ENCODE data around the gene BLOC1S6.
"Not testable (repeated sequence)": the region's sequence is repeated elsewhere in the genome, so short reads cannot be mapped to it uniquely, and the experiment has no call there.

The BLOC1S6 gene

DNA sequence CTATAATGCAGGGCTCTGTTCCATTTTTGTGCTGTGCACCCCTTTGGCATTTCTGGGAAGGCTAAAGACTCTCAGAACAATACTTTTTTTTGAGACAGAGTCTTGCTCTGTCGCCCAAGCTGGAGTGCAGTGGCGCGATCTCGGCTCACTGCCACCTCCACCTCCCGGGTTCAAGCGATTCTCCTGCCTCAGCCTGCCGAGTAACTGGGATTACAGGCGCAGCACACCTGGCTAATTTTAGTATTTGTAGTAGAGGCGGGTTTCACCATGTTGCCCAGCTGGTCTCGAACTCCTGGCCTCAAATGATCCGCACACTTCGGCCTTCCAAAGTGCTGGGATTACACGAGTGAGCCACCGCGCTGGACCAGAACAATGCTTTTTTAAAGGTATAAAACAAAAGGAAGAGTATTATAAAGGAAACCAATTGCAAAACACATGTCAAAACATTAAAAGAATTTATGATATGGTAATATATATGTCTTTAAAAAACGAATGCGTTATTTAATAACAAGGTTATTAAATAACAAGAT lies 48.6 kb downstream of the BLOC1S6 start:
- DNase-seq (ENCODE audit: extremely low spot score, insufficient read length, low read depth) (no peak), FAIRE-seq (no peak)

DNA sequence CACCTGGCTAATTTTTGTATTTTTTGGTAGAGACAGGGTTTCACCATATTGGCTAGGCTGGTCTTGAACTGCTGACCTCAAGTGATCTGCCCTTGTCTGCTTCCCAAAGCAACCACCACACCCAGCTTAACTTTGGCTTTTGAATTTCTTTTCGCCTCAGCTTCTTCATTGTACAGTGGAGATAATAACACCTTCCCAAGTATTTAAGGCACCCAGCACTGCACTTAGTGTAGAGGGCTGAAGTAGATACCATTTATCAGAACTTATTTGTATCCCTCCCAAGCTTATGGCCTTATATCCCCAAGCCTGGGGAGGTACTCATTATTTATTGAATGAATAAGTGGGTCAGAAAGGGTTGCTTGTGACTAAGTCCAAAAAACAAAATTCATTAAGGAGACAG lies 50.0 kb downstream of the BLOC1S6 start:
- DNase-seq (ENCODE audit: extremely low spot score, insufficient read length, low read depth) (no peak), FAIRE-seq (no peak)

DNA sequence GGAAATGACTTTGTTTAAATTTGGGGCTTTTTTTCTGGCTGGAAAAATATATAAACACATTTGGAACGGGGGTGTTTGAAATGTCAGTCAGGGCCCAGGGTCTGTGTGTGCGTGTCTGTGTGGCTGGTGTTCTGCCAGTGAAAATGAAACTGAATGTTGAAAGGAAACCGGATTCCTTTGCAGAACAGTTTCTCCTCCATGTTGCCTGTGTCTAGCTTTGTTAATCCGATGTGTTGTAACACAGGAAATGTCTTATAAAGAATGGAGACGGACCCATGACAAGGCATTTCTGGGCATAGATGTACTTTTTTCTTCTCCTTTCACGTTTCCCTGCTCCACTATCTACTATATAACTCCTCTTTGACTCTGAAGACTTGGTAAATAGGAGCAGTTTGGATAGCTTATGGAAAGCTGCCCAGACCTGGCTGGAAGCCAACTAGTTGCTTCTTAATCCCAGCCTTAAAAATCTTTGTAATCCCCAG lies 50.4 kb downstream of the BLOC1S6 start:
- FAIRE-seq, result peak; percentile 93
- DNase-seq (ENCODE audit: extremely low spot score, insufficient read length, low read depth), result peak; percentile 67

- DNase-seq (ENCODE audit: extremely low spot score, insufficient read length, low read depth), result no peak
- FAIRE-seq, result no peak
Observed at GRCh38 chr15:45640616-45641015, 53.4 kb downstream of the BLOC1S6 start.

GRCh38 chr15:45641374-45641781 lies 54.2 kb downstream of the BLOC1S6 start:
- DNase-seq (ENCODE audit: extremely low spot score, insufficient read length, low read depth) (no peak), FAIRE-seq (no peak)

GRCh38 chr15:45641999-45642932 lies 55.1 kb downstream of the BLOC1S6 start:
- DNase-seq (ENCODE audit: extremely low spot score, insufficient read length, low read depth) (no peak), FAIRE-seq (no peak)

DNA sequence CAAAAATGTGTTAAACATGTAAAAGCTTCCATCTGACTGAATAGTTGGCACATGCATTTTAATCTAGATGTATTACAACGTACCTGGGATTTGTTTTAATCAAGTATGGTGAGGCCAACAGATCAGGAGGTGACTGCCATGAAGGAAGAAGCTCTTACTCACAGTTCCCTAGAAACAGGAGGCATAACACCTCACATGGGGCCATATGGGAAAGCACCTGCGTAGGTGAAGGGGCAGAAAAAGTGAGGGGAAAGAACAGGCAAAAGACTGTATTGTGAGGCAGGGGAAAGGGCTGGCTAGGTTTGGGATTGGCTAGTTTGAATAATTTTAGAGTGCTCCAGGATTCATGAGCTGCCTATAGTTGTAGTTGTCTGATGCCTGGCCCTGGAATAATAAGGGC lies 57.3 kb downstream of the BLOC1S6 start:
- DNase-seq (ENCODE audit: extremely low spot score, insufficient read length, low read depth), result no peak
- no peak for FAIRE-seq

DNA sequence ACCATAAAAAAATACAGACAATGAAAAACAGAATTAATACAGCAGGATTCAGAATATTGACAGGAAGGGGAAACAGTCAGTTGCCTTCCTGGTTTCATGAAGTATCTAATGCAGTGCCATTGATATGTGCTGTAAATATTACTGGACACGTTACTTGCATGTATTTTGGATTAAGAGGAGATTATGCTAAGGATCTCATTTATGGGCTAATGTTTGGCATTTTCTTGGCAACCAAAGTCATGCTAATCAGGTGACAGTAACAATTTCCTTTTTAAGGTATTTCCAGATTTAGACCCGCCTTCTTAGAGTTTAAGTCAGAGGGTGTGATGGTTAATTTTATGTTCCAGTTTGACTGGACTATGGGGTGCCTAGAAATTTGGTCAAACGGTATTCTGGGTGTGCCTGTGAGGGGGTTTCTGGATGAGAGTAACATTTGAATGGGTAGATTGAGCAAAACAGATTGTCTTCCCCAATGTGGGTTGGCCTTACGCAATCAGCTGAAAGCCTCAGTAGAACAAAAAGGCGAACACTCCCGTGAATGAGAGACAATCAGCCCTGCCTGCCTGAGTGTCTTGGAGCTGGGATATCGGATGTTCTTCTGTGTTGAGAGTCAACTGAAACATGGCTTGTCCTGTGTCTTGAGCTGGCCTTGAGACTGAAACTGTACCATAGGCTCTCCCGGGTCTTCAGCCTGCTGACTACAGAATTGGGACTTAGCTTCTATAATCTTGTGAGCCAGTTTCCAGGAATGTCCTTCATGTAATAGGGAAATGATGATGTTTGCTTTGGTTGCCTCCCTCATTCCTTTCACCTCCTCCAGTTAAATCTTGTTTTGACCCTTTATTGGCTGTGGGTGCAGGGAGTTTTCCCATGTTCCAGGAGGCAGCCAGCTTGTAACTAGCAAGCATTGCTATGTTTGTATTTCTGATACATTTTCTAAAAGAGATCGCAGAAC lies 58.1 kb downstream of the BLOC1S6 start:
- no peak for FAIRE-seq
- DNase-seq (ENCODE audit: extremely low spot score, insufficient read length, low read depth), result no peak

- no peak for FAIRE-seq
- no peak for DNase-seq (ENCODE audit: extremely low spot score, insufficient read length, low read depth)
Observed at GRCh38 chr15:45646220-45646619, 59.0 kb downstream of the BLOC1S6 start.

DNA sequence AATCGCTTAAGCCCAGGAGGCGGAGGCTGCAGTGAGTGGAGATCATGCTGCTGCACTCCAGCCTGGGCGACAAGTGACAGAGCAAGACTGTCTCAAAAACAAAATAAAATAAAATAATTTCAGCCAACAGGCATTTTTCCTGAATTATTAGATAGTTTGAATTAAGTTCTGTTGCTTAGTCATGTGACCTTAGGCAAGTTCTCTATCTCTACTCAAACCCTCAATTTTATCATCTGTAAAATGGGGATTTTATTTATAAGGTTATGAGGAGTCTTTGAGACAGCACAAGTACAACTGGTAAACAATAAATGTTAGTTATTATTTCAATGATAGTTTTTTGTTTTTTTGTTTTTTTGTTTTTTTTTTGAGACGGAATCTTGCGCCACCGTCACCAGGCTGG lies 60.6 kb downstream of the BLOC1S6 start:
- FAIRE-seq, result no peak
- no peak for DNase-seq (ENCODE audit: extremely low spot score, insufficient read length, low read depth)

- FAIRE-seq (peak; percentile 53), DNase-seq (ENCODE audit: extremely low spot score, insufficient read length, low read depth) (no peak)
Observed at GRCh38 chr15:45648521-45649200, 61.5 kb downstream of the BLOC1S6 start.

DNA sequence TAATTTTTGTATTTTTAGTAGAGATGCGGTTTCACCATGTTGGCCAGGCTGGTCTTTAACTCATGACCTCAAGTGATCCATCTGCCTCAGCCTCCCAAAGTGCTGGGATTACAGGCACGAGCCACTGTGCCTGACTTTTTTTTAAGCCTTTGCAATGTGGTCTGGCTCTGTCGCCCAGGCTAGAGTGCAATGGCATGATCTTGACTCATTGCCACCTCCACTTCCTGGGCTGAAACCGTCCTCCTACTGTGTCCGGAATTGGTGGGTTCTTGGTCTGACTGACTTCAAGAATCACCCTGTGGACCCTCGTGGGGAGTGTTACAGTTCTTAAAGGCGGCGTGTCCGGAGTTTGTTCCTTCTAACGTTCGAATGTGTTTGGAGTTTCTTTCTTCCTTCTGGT lies 62.8 kb downstream of the BLOC1S6 start:
- FAIRE-seq; DNase-seq (ENCODE audit: extremely low spot score, insufficient read length, low read depth): not testable (repeated sequence)

DNA sequence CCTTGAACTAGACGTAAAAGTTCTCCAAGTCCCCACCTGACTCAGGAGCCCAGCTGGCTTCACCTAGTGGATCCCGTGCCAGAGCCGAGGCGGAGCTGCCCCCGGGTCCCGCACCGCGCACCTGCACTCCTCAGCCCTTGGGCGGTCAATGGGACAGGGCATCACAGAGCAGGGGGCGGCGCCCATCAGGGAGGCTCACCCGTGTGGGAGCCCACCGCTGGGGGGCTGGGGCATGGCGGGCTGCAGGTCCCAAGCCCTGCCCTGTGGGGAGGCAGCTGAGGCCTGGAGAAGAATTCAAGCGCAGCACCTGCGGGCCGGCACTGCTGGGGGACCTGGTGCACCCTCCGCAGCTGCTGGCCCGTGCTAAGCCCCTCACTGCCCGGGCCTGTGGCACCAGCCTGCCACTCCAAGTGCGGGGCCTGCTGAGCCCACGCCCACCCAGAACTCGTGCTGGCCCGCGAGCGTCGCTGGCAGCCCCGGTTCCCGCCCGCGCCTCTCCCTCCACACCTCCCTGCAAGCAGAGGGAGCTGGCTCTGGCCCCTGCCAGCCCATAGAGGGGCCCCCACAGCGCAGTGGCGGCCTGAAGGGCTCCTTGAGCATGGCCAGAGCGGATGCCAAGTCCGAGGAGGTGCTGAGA lies 63.8 kb downstream of the BLOC1S6 start:
- FAIRE-seq (no peak), DNase-seq (ENCODE audit: extremely low spot score, insufficient read length, low read depth) (no peak)

DNA sequence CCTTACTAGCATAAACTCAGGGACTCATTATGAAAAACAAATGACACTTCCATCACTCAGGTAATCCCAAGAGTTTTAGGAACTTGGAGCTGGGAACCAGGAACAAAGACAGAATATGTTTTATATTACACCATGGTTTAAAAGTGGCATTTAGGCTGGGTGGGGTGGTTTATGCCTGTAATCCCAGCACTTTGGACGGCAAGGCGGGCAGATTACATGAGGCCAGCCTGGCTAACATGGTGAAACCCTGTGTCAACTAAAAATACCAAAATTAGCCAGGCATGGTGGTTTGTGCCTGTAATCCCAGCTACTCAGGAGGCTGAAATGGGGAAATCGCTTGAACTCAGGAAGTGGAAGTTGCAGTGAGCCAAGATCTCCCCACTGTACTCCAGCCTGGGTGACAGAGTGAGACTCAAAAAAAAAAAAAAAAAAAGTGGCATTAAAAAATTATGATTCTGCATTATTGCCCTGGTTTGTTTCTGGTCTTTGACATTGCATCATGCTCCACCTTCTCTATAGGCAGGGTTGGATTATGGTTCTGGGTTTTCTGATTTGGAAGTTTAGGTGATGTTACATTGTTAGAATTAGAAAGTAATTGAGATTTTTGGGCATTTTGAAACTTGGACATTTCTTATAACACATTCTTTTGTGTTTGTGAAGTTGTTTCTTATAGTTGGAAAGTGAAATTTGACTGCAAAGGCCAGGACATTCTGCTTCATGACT lies 66.7 kb downstream of the BLOC1S6 start:
- no peak for FAIRE-seq
- DNase-seq (ENCODE audit: extremely low spot score, insufficient read length, low read depth), result no peak

DNA sequence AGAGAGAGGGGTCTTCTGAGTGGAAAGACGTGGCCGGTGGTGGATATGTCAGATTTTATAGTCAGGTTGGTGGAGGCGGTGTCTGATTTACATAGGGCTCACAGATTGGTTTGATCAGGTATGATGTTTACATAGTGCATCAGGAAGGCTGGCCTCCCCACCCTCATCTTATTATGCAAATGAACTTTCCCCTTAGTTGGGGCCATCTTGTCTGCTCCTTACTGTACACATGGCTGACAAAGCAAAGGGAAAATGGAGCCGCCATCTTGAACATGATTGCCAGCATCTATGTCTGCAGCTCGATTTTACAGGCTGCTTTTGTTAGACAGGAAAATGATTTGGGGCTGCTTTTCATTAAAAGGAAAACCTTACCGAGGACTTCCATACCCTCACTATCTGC lies 67.6 kb downstream of the BLOC1S6 start:
- DNase-seq (ENCODE audit: extremely low spot score, insufficient read length, low read depth), result no peak
- FAIRE-seq, result no peak

- DNase-seq (ENCODE audit: extremely low spot score, insufficient read length, low read depth), result no peak
- FAIRE-seq, result no peak
Observed at GRCh38 chr15:45657254-45657653, 70.1 kb downstream of the BLOC1S6 start.

DNA sequence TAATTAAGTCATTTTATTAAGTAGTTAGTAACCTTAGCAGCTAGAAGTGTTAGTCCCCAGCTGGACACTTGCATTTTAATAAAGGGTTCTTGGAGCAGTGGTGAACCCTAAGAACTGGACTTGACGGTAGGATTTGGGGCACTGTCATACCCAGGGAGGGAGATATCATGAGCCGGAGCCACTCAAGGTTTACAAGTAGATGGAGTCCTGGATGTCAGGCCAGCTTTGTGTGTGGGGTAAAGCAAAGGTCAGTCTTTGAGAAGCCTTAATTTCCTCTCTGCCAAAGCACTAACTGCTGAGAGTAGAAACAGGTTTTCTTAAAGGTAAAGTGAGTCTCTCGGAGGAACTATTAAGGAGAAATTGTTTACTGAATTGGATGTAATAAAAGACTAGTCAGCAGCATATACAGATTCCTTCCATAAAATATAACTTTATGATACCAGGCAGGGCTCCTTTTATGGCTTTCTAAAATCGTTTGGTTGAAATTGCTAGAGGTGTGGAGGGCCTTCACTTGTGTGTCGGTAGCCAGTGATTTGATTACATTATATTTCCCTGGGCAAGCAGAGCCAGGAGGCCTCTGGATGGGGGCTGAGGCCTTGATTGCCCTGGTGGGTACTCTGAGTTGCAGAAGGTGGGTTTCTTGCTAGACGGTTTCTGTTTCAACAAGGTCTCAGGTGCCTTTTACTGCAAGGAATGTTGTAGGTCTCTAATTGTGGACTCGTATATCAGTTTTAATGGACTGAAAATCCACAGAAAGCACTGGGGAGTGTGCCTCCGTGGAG lies 70.8 kb downstream of the BLOC1S6 start:
- FAIRE-seq (no peak), DNase-seq (ENCODE audit: extremely low spot score, insufficient read length, low read depth) (no peak)

Data from GM18507 (cell line).